ENCODE measurements around the gene NOTCH2. TPM values are rescaled to one million over a fixed set of nuclear protein-coding genes. Genes with fewer than 3 reads are reported as not detected.

NOTCH2 gene
- total RNA-seq, 1 experiment from 2014 or later, result 62.9 TPM

DNA sequence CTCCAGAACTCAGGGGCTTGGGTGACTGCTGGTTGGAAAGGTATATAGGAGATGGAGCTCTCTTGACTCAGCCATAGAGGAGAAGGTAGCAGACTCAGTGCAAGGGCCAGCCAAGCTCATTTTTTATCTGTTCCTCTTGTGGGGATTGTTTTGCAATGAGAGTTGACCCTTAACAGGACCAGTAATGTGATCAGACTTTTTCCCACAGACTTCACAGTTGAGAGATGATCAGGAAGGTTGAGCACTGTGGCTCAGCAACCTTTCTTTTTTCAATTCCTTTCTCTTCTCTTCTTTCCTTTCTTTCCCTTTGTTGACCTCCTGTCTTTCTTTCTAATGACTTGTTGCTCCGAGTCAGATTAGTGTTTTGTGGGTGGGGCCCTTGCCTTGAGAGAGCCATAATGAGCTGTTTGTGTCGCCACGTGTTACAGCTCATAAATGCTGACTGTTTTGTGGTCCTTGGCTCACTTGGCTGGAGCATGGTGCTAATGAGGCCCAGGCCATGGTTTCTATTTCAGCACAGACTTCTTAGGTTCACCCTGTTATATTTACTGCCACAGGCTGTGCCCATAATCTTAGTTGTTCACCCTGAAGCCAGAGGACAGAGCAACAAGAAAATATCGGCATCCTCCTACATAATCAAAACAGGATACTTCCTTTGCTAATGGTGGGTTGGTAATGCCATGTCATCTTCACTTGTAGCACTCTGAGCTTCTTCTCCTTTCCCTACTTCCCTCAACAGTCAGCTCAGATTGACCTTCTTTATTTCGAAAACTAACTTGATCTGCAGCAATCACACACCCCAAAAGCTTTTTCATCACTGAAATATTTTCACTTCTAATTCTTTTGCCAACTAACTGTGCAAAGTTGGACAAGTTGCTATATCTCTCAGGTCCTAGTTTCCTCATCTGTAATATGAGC is 187.1 kb downstream of the NOTCH2 start:
- DNase-seq (ENCODE audit: low read depth, low spot score), result no peak
- H3K27me3 ChIP-seq (ENCODE audit: insufficient read depth, low read length), result peaks cover 6% of the 10 kb centered on the region
- no peak overlapping the region for H3K4me2 ChIP-seq (ENCODE audit: low read length)
- CTCF ChIA-PET, result interaction anchor here (2.5 kb wide), 1 partner anchor 12 kb away, joined by 10 read pairs; no protein-coding TSS in a partner anchor
- BruUV-seq (replicated peaks), result no TSS peak
- no peaks in the 10 kb centered on the region for H3K79me2 ChIP-seq (ENCODE audit: insufficient read depth, low read length)
- H3K9ac ChIP-seq (ENCODE audit: low read length), result no peak overlapping the region
- ATAC-seq, result no peak
- H3K9me3 ChIP-seq (ENCODE audit: control insufficient read depth in 1 of 2, insufficient read depth in 1 of 2, low read depth in 1 of 2, low read length in 2 of 2), result no peaks in the 10 kb centered on the region
- RAD21 ChIA-PET (ENCODE audit: low non-redundant PET in 1 of 2, low total read pairs in 2 of 2, uncharacterized antibody in 2 of 2, unreplicated experiment in 2 of 2), result no interaction called here
- POLR2A ChIA-PET, result no interaction called here
- no peak for TF ChIP-seq EZH2phosphoT487 (IDR thresholded peaks at IDR 0.05; ENCODE audit: borderline replicate concordance)
- no peak for TF ChIP-seq ZFX (IDR thresholded peaks at IDR 0.05)
- no peak for TF ChIP-seq POLR2A (IDR thresholded peaks at IDR 0.05; ENCODE audit: borderline replicate concordance, extremely low read depth, insufficient read depth, insufficient read length)
- TF ChIP-seq SRF (IDR thresholded peaks at IDR 0.05; ENCODE audit: low read depth), result no peak
- TF ChIP-seq EGR1 (IDR thresholded peaks at IDR 0.05; ENCODE audit: low read depth), result no peak
- no peak for TF ChIP-seq ZNF274 (IDR thresholded peaks at IDR 0.05; ENCODE audit: low read depth, low read length)
- TF ChIP-seq ZBTB33 (IDR thresholded peaks at IDR 0.05; ENCODE audit: extremely low read depth, insufficient replicate concordance, low read length), result no peak
- TF ChIP-seq SP1 (IDR thresholded peaks at IDR 0.05; ENCODE audit: low read depth), result no peak
- H3K4me3 ChIP-seq (replicated peaks in 1 of 2; ENCODE audit: low read depth in 1 of 2, low read length in 2 of 2), result no peak overlapping the region
- no peaks in the 10 kb centered on the region for H3K9me2 ChIP-seq (ENCODE audit: insufficient read depth)
- no peaks in the 10 kb centered on the region; a peak in 1 of 4 replicates for H3K4me1 ChIP-seq (ENCODE audit: control insufficient read depth in 1 of 2, insufficient read depth in 2 of 2, low read length in 2 of 2)
- H2AFZ ChIP-seq (ENCODE audit: low read depth, low read length, poor library complexity, severe bottlenecking), result no peak overlapping the region
- H3K27ac ChIP-seq (ENCODE audit: low read depth, low read length), result no peak overlapping the region
- H3K36me3 ChIP-seq (ENCODE audit: control insufficient read depth in 1 of 2, insufficient read depth in 2 of 2, low read length in 2 of 2), result no peaks in the 10 kb centered on the region
- intact Hi-C loops (cut with micrococcal nuclease), result no loop called here
- H4K20me1 ChIP-seq (ENCODE audit: insufficient read depth), result no peaks in the 10 kb centered on the region

Measured in HCT116 (cell line).